ENCODE measurements around the gene KRT6C. TPM values are rescaled to one million over a fixed set of nuclear protein-coding genes. Genes with fewer than 3 reads are reported as not detected.
"Not testable (repeated sequence)": the region's sequence is repeated elsewhere in the genome, so short reads cannot be mapped to it uniquely, and the experiment has no call there.

KRT6C gene
- polyA plus RNA-seq, 1 experiment, result not detected

- ChIA-PET CTCF (interaction anchor here (1.5 kb wide), 1 partner anchor 123 kb away, joined by 3 read pairs; no protein-coding TSS in a partner anchor), POLR2A (no interaction called here)
- no peak for DNase-seq (ENCODE audit: low read depth, low spot score)
- Histone ChIP-seq H3K27me3 (ENCODE audit: control insufficient read depth, insufficient read depth, low read length) (peaks cover 8% of the 10 kb centered on the region), H3K4me3 (ENCODE audit: low read depth, low read length) (no peak overlapping the region), H3K27ac (ENCODE audit: low read depth, low read length) (no peak overlapping the region), H3K9me3 (ENCODE audit: control insufficient read depth, insufficient read depth, low read length) (no peaks in the 10 kb centered on the region)
- no peak for TF ChIP-seq CTCF (IDR thresholded peaks at IDR 0.05; ENCODE audit: low read depth, low read length)
Measured at GRCh38 chr12:52495389-52495788, 21.8 kb upstream of the KRT6C start.

- no peak overlapping the region for H3K27ac ChIP-seq (ENCODE audit: low read depth, low read length)
- H3K27me3 ChIP-seq (ENCODE audit: control insufficient read depth, insufficient read depth, low read length), result peaks cover 8% of the 10 kb centered on the region
- CTCF ChIA-PET, result interaction anchor here (0.8 to 1.5 kb wide), 2 partner anchors 10 to 122 kb away, joined by 3 read pairs; no protein-coding TSS in a partner anchor
- H3K4me3 ChIP-seq (ENCODE audit: low read depth, low read length), result no peak overlapping the region
- DNase-seq (ENCODE audit: low read depth, low spot score), result no peak
- H3K9me3 ChIP-seq (ENCODE audit: control insufficient read depth, insufficient read depth, low read length), result no peaks in the 10 kb centered on the region
- TF ChIP-seq CTCF (IDR thresholded peaks at IDR 0.05; ENCODE audit: low read depth, low read length), result no peak
- POLR2A ChIA-PET, result no interaction called here
Measured at GRCh38 chr12:52494518-52494917, 20.9 kb upstream of the KRT6C start.

- CTCF ChIA-PET, result interaction anchor here (0.8 to 1.5 kb wide), 2 partner anchors 11 to 122 kb away, joined by 3 read pairs; no protein-coding TSS in a partner anchor
- no peaks in the 10 kb centered on the region for H3K9me3 ChIP-seq (ENCODE audit: control insufficient read depth, insufficient read depth, low read length)
- no peak overlapping the region for H3K4me3 ChIP-seq (ENCODE audit: low read depth, low read length)
- TF ChIP-seq CTCF (IDR thresholded peaks at IDR 0.05; ENCODE audit: low read depth, low read length), result no peak
- H3K27ac ChIP-seq (ENCODE audit: low read depth, low read length), result no peak overlapping the region
- DNase-seq (ENCODE audit: low read depth, low spot score), result no peak
- POLR2A ChIA-PET, result interaction anchor here (0.5 kb wide), 1 partner anchor 374 kb away, joined by 7 read pairs; no protein-coding TSS in a partner anchor
- peaks cover 8% of the 10 kb centered on the region for H3K27me3 ChIP-seq (ENCODE audit: control insufficient read depth, insufficient read depth, low read length)
Measured at GRCh38 chr12:52494100-52494499, 20.5 kb upstream of the KRT6C start.

GRCh38 chr12:52493172-52493571 lies 19.6 kb upstream of the KRT6C start, which contains the start of gene KRT6A:
Gene KRT6A, minus strand, starts transcription at chr12:52493257. Its CDS starts 69 bp downstream, at chr12:52493188.
- Histone ChIP-seq H3K4me3 (ENCODE audit: low read depth, low read length) (no peak within 1 kb of the TSS), H3K9me3 (ENCODE audit: control insufficient read depth, insufficient read depth, low read length) (no peaks in the 10 kb centered on the region), H3K27ac (ENCODE audit: low read depth, low read length) (no peak within 1 kb of the TSS), H3K27me3 (ENCODE audit: control insufficient read depth, insufficient read depth, low read length) (peaks cover 8% of the 10 kb centered on the region)
- TF ChIP-seq CTCF (IDR thresholded peaks at IDR 0.05; ENCODE audit: low read depth, low read length), result no peak
- ChIA-PET CTCF (no interaction called here), POLR2A (no interaction called here)
- no peak for DNase-seq (ENCODE audit: low read depth, low spot score)

GRCh38 chr12:52492405-52492804 lies 18.8 kb upstream of the KRT6C start:
- DNase-seq (ENCODE audit: low read depth, low spot score); H3K9me3 ChIP-seq (ENCODE audit: control insufficient read depth, insufficient read depth, low read length); H3K27me3 ChIP-seq (ENCODE audit: control insufficient read depth, insufficient read depth, low read length); CTCF ChIA-PET; POLR2A ChIA-PET; H3K27ac ChIP-seq (ENCODE audit: low read depth, low read length); H3K4me3 ChIP-seq (ENCODE audit: low read depth, low read length): not testable (repeated sequence)

GRCh38 chr12:52491495-52491894 lies 17.9 kb upstream of the KRT6C start:
- DNase-seq (ENCODE audit: low read depth, low spot score); CTCF ChIA-PET; POLR2A ChIA-PET; H3K9me3 ChIP-seq (ENCODE audit: control insufficient read depth, insufficient read depth, low read length); H3K4me3 ChIP-seq (ENCODE audit: low read depth, low read length); H3K27ac ChIP-seq (ENCODE audit: low read depth, low read length); H3K27me3 ChIP-seq (ENCODE audit: control insufficient read depth, insufficient read depth, low read length): not testable (repeated sequence)
